ENCODE data around the gene SIRT4. TPM values are rescaled to one million over a fixed set of nuclear protein-coding genes. Genes with fewer than 3 reads are reported as not detected.
A peak's percentile ranks its signal among the peaks of the same experiment; 100 is the strongest.

Gene SIRT4
- total RNA-seq, 1 experiment from 2014 or later, result 2.8 TPM

GRCh38 chr12:120292661-120293531, 9.2 kb upstream of the SIRT4 start, which contains the start of gene RNU4-1:
Gene RNU4-1 (minus strand): TSS chr12:120293237.
- Mint-ChIP-seq H3K27me3 (ENCODE audit: low read depth) (no peaks in the 10 kb centered on the region; the same call in 1 of the 2 replicates), H3K27ac (no peak within 1 kb of the TSS), H3K4me3 (no peak within 1 kb of the TSS), H3K4me1 (peaks cover 9% of the 10 kb centered on the region), H3K9me3 (no peaks in the 10 kb centered on the region), H3K36me3 (no peaks in the 10 kb centered on the region)
- DNase-seq (ENCODE audit: low spot score) (peak; percentile 62), ATAC-seq (peak; percentile 58)
- ChIA-PET CTCF (interaction anchor here (0.6 to 6.2 kb wide), 8 partner anchors 10 to 165 kb away, joined by 3 to 145 read pairs (median 6); partner anchors contain the start of genes PXN and SIRT4), POLR2A (interaction anchor here (0.5 to 4.5 kb wide), 15 partner anchors 9 to 1410 kb away, joined by 3 to 157 read pairs (median 6); partner anchors contain the start of genes PXN, RAB35, RPLP0 and SIRT4)
- no peak for TF ChIP-seq KAT7 (CRISPR knock-in tag; IDR thresholded peaks at IDR 0.05; ENCODE audit: borderline replicate concordance)
- no peak for TF ChIP-seq NR2C2 (CRISPR knock-in tag; IDR thresholded peaks at IDR 0.05)
- TF ChIP-seq ELF4 (CRISPR knock-in tag; IDR thresholded peaks at IDR 0.05; ENCODE audit: low read depth), result no peak
- TF ChIP-seq RORB (CRISPR knock-in tag; IDR thresholded peaks at IDR 0.05), result peak; percentile 82
- TF ChIP-seq JAZF1 (CRISPR knock-in tag; IDR thresholded peaks at IDR 0.05), result peak; percentile 69; the same call in 1 of the 2 replicates
- TF ChIP-seq MLX (CRISPR knock-in tag; IDR thresholded peaks at IDR 0.05), result no peak; the same call in 1 of the 2 replicates
- no peak for TF ChIP-seq E2F4 (CRISPR knock-in tag; IDR thresholded peaks at IDR 0.05; ENCODE audit: borderline replicate concordance, low read depth)
- TF ChIP-seq PRRX2 (CRISPR knock-in tag; IDR thresholded peaks at IDR 0.05), result peak; percentile 94
- peak; percentile 65; the same call in 1 of the 2 replicates for TF ChIP-seq ZNF232 (CRISPR knock-in tag; IDR thresholded peaks at IDR 0.05)
- no peak for TF ChIP-seq MXD4 (CRISPR knock-in tag; IDR thresholded peaks at IDR 0.05; ENCODE audit: borderline replicate concordance)
- no peak for TF ChIP-seq CBFB (CRISPR knock-in tag; IDR thresholded peaks at IDR 0.05; ENCODE audit: low read depth)
- TF ChIP-seq TEAD1 (CRISPR knock-in tag; IDR thresholded peaks at IDR 0.05), result peak; percentile 79
- peak; percentile 83; the same call in 1 of the 2 replicates for TF ChIP-seq NFE2L1 (CRISPR knock-in tag; IDR thresholded peaks at IDR 0.05)
- TF ChIP-seq ATF2 (CRISPR knock-in tag; IDR thresholded peaks at IDR 0.05; ENCODE audit: borderline replicate concordance, low read depth), result no peak
- TF ChIP-seq JUN (CRISPR knock-in tag; IDR thresholded peaks at IDR 0.05), result no peak
- TF ChIP-seq FOXK1 (CRISPR knock-in tag; IDR thresholded peaks at IDR 0.05), result no peak; the same call in 1 of the 2 replicates
- TF ChIP-seq ZBTB43 (CRISPR knock-in tag; IDR thresholded peaks at IDR 0.05), result no peak
- TF ChIP-seq CREM (CRISPR knock-in tag; IDR thresholded peaks at IDR 0.05), result peak; percentile 78
- no peak for TF ChIP-seq HMGXB4 (CRISPR knock-in tag; IDR thresholded peaks at IDR 0.05)
- no peak for TF ChIP-seq ZNF512 (CRISPR knock-in tag; IDR thresholded peaks at IDR 0.05; ENCODE audit: borderline replicate concordance)
- peak; percentile 93; the same call in 1 of the 2 replicates for TF ChIP-seq ZNF416 (CRISPR knock-in tag; IDR thresholded peaks at IDR 0.05)
- TF ChIP-seq ZBTB21 (CRISPR knock-in tag; IDR thresholded peaks at IDR 0.05; ENCODE audit: borderline replicate concordance), result no peak
- no peak for TF ChIP-seq GRHL2 (CRISPR knock-in tag; IDR thresholded peaks at IDR 0.05; ENCODE audit: insufficient replicate concordance, severe bottlenecking)
- TF ChIP-seq ZNF263 (CRISPR knock-in tag; IDR thresholded peaks at IDR 0.05; ENCODE audit: low read depth), result no peak; the same call in 1 of the 2 replicates
- TF ChIP-seq ESRRA (CRISPR knock-in tag; IDR thresholded peaks at IDR 0.05; ENCODE audit: borderline replicate concordance), result no peak
- no peak for TF ChIP-seq CTCF (IDR thresholded peaks at IDR 0.05)
